HCT116 (cell line): ENCODE results near the gene CBLB. TPM values are rescaled to one million over a fixed set of nuclear protein-coding genes. Genes with fewer than 3 reads are reported as not detected.

ENCODE experiments used
- ATAC-seq: fragments of 200-7000 bp; cut with Tn5 transposase; 2 replicates; pipeline ENCODE4 v1.9.1; 2020; ENCODE audit warnings: mild to moderate bottlenecking, moderate library complexity
- BruUV-seq: library from RNA; stranded (reverse); fragments of 400-500 nt; replicated peaks from 2 replicates; lab custom pipeline; 2021; lab: Mats Ljungman, UMichigan
- CTCF ChIA-PET: fragments of 300-600 bp; sonication (Branson Sonifier 250); formaldehyde crosslinking; loops from one replicate; lab custom pipeline; 2021; ENCODE audit warnings: antibody characterized with exemption; lab: Charles Lee
- POLR2A ChIA-PET: fragments of 300-600, 350-600 bp; sonication (Branson Sonifier 250); formaldehyde crosslinking; loops from one replicate; lab custom pipeline; 2021; ENCODE audit warnings: antibody characterized with exemption; lab: Charles Lee
- RAD21 ChIA-PET, 2 experiments: fragments of 300-600 bp; sonication (Branson Sonifier 250); formaldehyde crosslinking; loops; one replicate each; lab custom pipeline; 2023; ENCODE audit warnings: low total read pairs in 2 of 2; ENCODE audit not compliant: uncharacterized antibody in 2 of 2, unreplicated experiment in 2 of 2, low non-redundant PET in 1 of 2; lab: Charles Lee
- DNase-seq: peaks from one replicate; pipeline ENCODE4 v3.0.0-alpha.2; 2010; ENCODE audit warnings: low read depth, low spot score
- H2AFZ ChIP-seq: fragments of 200-600 bp; shearing (Covaris generic), sonication (generic); 2 replicates; pipeline ENCODE4 v1.6.1; 2017; ENCODE audit warnings: low read depth, mixed run types, mixed read lengths, antibody characterized with exemption, low read length; ENCODE audit not compliant: poor library complexity, severe bottlenecking
- H3K27ac ChIP-seq: 2 replicates; pipeline ENCODE4 v1.5.1; 2012; ENCODE audit warnings: low read depth, low read length
- H3K27me3 ChIP-seq: fragments of 200-600 bp; sonication (generic); 2 replicates; pipeline ENCODE4 v1.6.1; 2016; ENCODE audit warnings: mixed run types, low read length, mixed read lengths; ENCODE audit not compliant: insufficient read depth
- H3K36me3 ChIP-seq, 2 experiments: fragments of 200-500 bp in 1 of 2; fragments of 200-600 bp in 1 of 2; sonication (Bioruptor generic) in 1 of 2; sonication (generic) in 1 of 2; 2 replicates each; pipeline versions ENCODE4 v1.5.1 to v1.6.1; 2014 to 2016; ENCODE audit warnings: low read length in 2 of 2, inconsistent platforms in 1 of 2, mixed read lengths in 1 of 2, mixed run types in 1 of 2; ENCODE audit not compliant: insufficient read depth in 2 of 2, control insufficient read depth in 1 of 2
- H3K4me1 ChIP-seq, 2 experiments: fragments of 200-600 bp in 1 of 2; sonication (generic) in 1 of 2; 2 replicates each; pipeline versions ENCODE4 v1.5.1 to v1.6.1; 2012 to 2017; ENCODE audit warnings: low read length in 2 of 2, inconsistent platforms in 1 of 2, mild to moderate bottlenecking in 1 of 2, mixed read lengths in 1 of 2, mixed run types in 1 of 2, moderate library complexity in 1 of 2; ENCODE audit not compliant: insufficient read depth in 2 of 2, control insufficient read depth in 1 of 2
- H3K4me2 ChIP-seq: fragments of 200-600 bp; sonication (generic); 2 replicates; pipeline ENCODE4 v1.6.1; 2017; ENCODE audit warnings: mixed run types, low read length, mixed read lengths
- H3K4me3 ChIP-seq, 2 experiments: fragments of 200-600 bp in 1 of 2; sonication (generic) in 1 of 2; replicated peaks in 1 of 2; 2 replicates each; pipeline ENCODE4 v1.5.1; 2011 to 2016; ENCODE audit warnings: low read length in 2 of 2, control low read depth in 1 of 2, low read depth in 1 of 2, mild to moderate bottlenecking in 1 of 2, mixed read lengths in 1 of 2, mixed run types in 1 of 2
- H3K79me2 ChIP-seq: fragments of 200-600 bp; sonication (generic); 2 replicates; pipeline ENCODE4 v1.6.1; 2017; ENCODE audit warnings: mild to moderate bottlenecking, mixed run types, low read length, moderate library complexity, mixed read lengths; ENCODE audit not compliant: insufficient read depth
- H3K9ac ChIP-seq: fragments of 200-600 bp; sonication (generic); 2 replicates; pipeline ENCODE4 v1.6.1; 2016; ENCODE audit warnings: low read length, mixed read lengths
- H3K9me2 ChIP-seq: fragments of 200-600 bp; sonication (generic), shearing (Covaris generic); 2 replicates; pipeline ENCODE4 v1.6.1; 2017; ENCODE audit warnings: mixed run types, mild to moderate bottlenecking, moderate library complexity; ENCODE audit not compliant: insufficient read depth
- H3K9me3 ChIP-seq, 2 experiments: fragments of 200-500 bp in 1 of 2; fragments of 200-600 bp in 1 of 2; sonication (Bioruptor generic) in 1 of 2; sonication (generic) in 1 of 2; 2 replicates each; pipeline ENCODE4 v1.6.1; 2014 to 2017; ENCODE audit warnings: low read length in 2 of 2, mixed read lengths in 2 of 2, inconsistent platforms in 1 of 2, low read depth in 1 of 2, mild to moderate bottlenecking in 1 of 2, mixed run types in 1 of 2, moderate library complexity in 1 of 2; ENCODE audit not compliant: control insufficient read depth in 1 of 2, insufficient read depth in 1 of 2
- H4K20me1 ChIP-seq: fragments of 200-600 bp; sonication (generic), shearing (Covaris generic); 2 replicates; pipeline ENCODE4 v1.6.1; 2017; ENCODE audit warnings: mixed run types, mild to moderate bottlenecking, moderate library complexity; ENCODE audit not compliant: insufficient read depth
- ATF3 ChIP-seq: IDR thresholded peaks from 2 replicates; pipeline ENCODE4 v1.6.1; 2012
- CBX3 ChIP-seq: IDR thresholded peaks from 2 replicates; pipeline ENCODE4 v1.6.1; 2012; ENCODE audit warnings: low read depth
- CEBPB ChIP-seq: IDR thresholded peaks from 2 replicates; pipeline ENCODE4 v1.6.1; 2012; ENCODE audit warnings: low read depth
- EGR1 ChIP-seq: IDR thresholded peaks from 2 replicates; pipeline ENCODE4 v1.6.1; 2012; ENCODE audit warnings: low read depth
- ELF1 ChIP-seq: IDR thresholded peaks from 2 replicates; pipeline ENCODE4 v1.6.1; 2012; ENCODE audit warnings: low read depth, borderline replicate concordance
- EZH2 ChIP-seq: fragments of 200-600 bp; sonication (generic); IDR thresholded peaks from 2 replicates; pipeline ENCODE4 v1.6.1; 2017; ENCODE audit warnings: antibody characterized with exemption, mixed run types
- EZH2phosphoT487 ChIP-seq: fragments of 200-600 bp; IDR thresholded peaks from 2 replicates; pipeline ENCODE4 v1.6.1; 2018; ENCODE audit warnings: antibody characterized with exemption, borderline replicate concordance
- JUND ChIP-seq: IDR thresholded peaks from 2 replicates; pipeline ENCODE4 v1.6.1; 2012
- POLR2A ChIP-seq: IDR thresholded peaks from 2 replicates; pipeline ENCODE4 v1.7.0; 2011; ENCODE audit warnings: borderline replicate concordance; ENCODE audit not compliant: insufficient read depth, insufficient read length; ENCODE audit errors: extremely low read depth
- POLR2AphosphoS5 ChIP-seq: IDR thresholded peaks from 2 replicates; pipeline ENCODE4 v1.6.1; 2011; ENCODE audit warnings: mild to moderate bottlenecking, low read depth, low read length, moderate library complexity
- RAD21 ChIP-seq: IDR thresholded peaks from 2 replicates; pipeline ENCODE4 v1.6.1; 2012; ENCODE audit warnings: low read depth, mild to moderate bottlenecking
- SIN3A ChIP-seq: IDR thresholded peaks from 2 replicates; pipeline ENCODE4 v1.6.1; 2012; ENCODE audit warnings: low read depth
- SP1 ChIP-seq: IDR thresholded peaks from 2 replicates; pipeline ENCODE4 v1.6.1; 2012; ENCODE audit warnings: low read depth
- SRF ChIP-seq: IDR thresholded peaks from 2 replicates; pipeline ENCODE4 v1.6.1; 2012; ENCODE audit warnings: low read depth
- TCF7L2 ChIP-seq: IDR thresholded peaks from 2 replicates; pipeline ENCODE4 v1.7.0; 2011; ENCODE audit warnings: borderline replicate concordance, inconsistent platforms; ENCODE audit not compliant: insufficient read depth, insufficient read length; ENCODE audit errors: extremely low read depth
- ZBTB33 ChIP-seq: IDR thresholded peaks from 2 replicates; pipeline ENCODE4 v1.6.1; 2011; ENCODE audit warnings: mild to moderate bottlenecking, low read length, moderate library complexity; ENCODE audit not compliant: insufficient replicate concordance; ENCODE audit errors: extremely low read depth
- ZNF274 ChIP-seq: fragments of 200-500 bp; sonication (Bioruptor generic); IDR thresholded peaks from 2 replicates; pipeline ENCODE4 v1.6.1; 2014; ENCODE audit warnings: mild to moderate bottlenecking, low read depth, low read length, inconsistent platforms
- intact Hi-C: fragments of 100-400 bp; cut with micrococcal nuclease; formaldehyde crosslinking; loops from 2 replicates; pipeline ENCODE4 v1.10.0; 2022
- total RNA-seq: library from RNA; stranded (reverse); gene quantifications from one replicate; pipeline ENCODE4 v1.2.1, GENCODE V29; 2021; ENCODE audit not compliant: unreplicated experiment
- TF ChIP-seq, protein P1 (sequence below): IDR thresholded peaks from 2 replicates; pipeline ENCODE4 v1.6.1; 2012

CBLB gene
- total RNA-seq, 1 experiment from 2014 or later, result 10.4 TPM

- ChIA-PET POLR2A (no interaction called here), RAD21 (no interaction called here)
Measured at GRCh38 chr3:105791919-105792786, 76.7 kb downstream of the CBLB start.

DNA sequence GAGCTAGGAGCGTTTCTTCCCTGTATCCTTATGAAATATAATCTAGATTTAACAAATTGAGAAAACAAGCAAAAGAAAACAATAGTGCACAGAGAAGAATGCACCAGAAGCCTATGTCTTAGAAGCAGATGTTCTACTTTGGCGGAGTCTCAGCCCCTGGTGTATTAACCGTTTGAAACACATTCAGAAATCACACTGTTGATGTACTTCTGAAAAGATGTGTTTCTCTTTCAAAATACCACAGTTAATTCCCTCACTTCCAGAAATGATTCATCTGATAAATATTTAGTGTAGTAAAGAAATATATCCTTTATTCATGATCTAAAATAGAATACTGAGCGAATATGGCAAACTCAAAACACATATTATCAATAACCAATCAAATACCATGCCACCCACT is 77.7 kb downstream of the CBLB start:
- no TSS peak for BruUV-seq
- CTCF ChIA-PET, result no interaction called here
- DNase-seq, result no peak

More at GRCh38 chr3:105791919-105792786, 76.7 kb downstream of the CBLB start:
- H4K20me1 ChIP-seq, result no peaks in the 10 kb centered on the region
- H3K79me2 ChIP-seq, result no peaks in the 10 kb centered on the region
- CTCF ChIA-PET, result no interaction called here
- H3K36me3 ChIP-seq, result no peaks in the 10 kb centered on the region
- H3K27ac ChIP-seq, result no peak overlapping the region
- peaks cover 0 to 9% of the 10 kb centered on the region in 2 experiments; a peak in 2 of 4 replicates for H3K4me1 ChIP-seq
- ATAC-seq (no peak), DNase-seq (no peak)
- H3K4me3 ChIP-seq, result no peak overlapping the region
- no TSS peak for BruUV-seq
- TF ChIP-seq JUND (no peak), EGR1 (0 out of 2 replicates have a peak, but pooled peaks have one; percentile 26)
- TF ChIP-seq, all 23 proteins: peak for 1
- no peak overlapping the region for H3K9ac ChIP-seq
- H3K9me2 ChIP-seq, result no peaks in the 10 kb centered on the region
- H3K9me3 ChIP-seq, result no peaks in the 10 kb centered on the region
- H3K27me3 ChIP-seq, result no peaks in the 10 kb centered on the region
- peak overlapping the region; percentile 21; the same call in 1 of the 2 replicates for H3K4me2 ChIP-seq
- intact Hi-C loops, result no loop called here
- no peak overlapping the region for H2AFZ ChIP-seq

More for the DNA sequence above, 77.7 kb downstream of the CBLB start:
- Histone ChIP-seq H3K4me3 (no peak overlapping the region), H3K79me2 (no peaks in the 10 kb centered on the region), H3K4me1 (peaks cover 0 to 9% of the 10 kb centered on the region in 2 experiments; a peak in 2 of 4 replicates), H3K36me3 (no peaks in the 10 kb centered on the region), H4K20me1 (no peaks in the 10 kb centered on the region), H3K27ac (no peak overlapping the region), H2AFZ (no peak overlapping the region), H3K9me2 (no peaks in the 10 kb centered on the region), H3K27me3 (no peaks in the 10 kb centered on the region), H3K9ac (no peak overlapping the region), H3K9me3 (no peaks in the 10 kb centered on the region), H3K4me2 (no peak overlapping the region)
- TF ChIP-seq CEBPB (no peak), JUND (no peak), EZH2 (no peak), ZNF274 (no peak), RAD21 (no peak), TCF7L2 (no peak), SP1 (no peak), ATF3 (no peak), EZH2phosphoT487 (no peak), ZBTB33 (no peak), ELF1 (no peak), CBX3 (no peak), SRF (no peak), POLR2A (no peak), SIN3A (no peak), POLR2AphosphoS5 (no peak)
- TF ChIP-seq, protein P1, sequence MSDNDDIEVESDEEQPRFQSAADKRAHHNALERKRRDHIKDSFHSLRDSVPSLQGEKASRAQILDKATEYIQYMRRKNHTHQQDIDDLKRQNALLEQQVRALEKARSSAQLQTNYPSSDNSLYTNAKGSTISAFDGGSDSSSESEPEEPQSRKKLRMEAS, result no peak
- ChIA-PET POLR2A (no interaction called here), RAD21 (no interaction called here)
- intact Hi-C loops, result no loop called here
- no peak for ATAC-seq
